A673 (cell line): Measurements from ENCODE around the gene RESF1.

ENCODE experiments used
- EZH2 ChIP-seq: fragments of 200-600 bp; sonication (generic); IDR thresholded peaks from 2 replicates; pipeline ENCODE4 v1.6.1; 2017; ENCODE audit warnings: borderline replicate concordance, low read depth, mild to moderate bottlenecking, mixed read lengths, antibody characterized with exemption, low read length; ENCODE audit not compliant: poor library complexity, severe bottlenecking
- TF ChIP-seq, protein P1 (sequence below): fragments of 300-800, 200-600 bp; sonication (generic); conservative IDR thresholded peaks from 2 replicates; pipeline ENCODE4 v1.5.1; 2017; ENCODE audit warnings: low read depth, mild to moderate bottlenecking, antibody characterized with exemption, low read length, moderate library complexity, mixed read lengths

DNA sequence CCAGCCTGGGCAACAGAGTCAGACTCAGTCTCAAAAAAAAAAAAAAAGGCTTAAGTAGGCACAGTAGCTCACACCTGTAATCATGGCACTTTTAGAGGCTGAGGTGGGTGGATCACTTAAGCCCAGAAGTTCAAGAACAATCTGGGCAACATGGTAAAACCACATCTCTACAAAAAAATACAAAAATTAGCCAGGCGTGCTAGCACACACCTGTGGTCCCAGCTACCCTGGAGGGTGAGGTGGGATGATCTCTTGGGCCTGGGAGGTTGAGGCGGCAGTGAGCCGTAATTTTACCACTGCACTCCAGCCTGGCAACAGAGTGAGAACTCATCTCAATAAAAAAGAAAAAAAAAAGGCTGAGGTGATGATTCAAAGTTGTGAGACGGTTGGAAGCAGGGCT lies 9.1 kb upstream of the RESF1 start:
- TF ChIP-seq, protein P1, sequence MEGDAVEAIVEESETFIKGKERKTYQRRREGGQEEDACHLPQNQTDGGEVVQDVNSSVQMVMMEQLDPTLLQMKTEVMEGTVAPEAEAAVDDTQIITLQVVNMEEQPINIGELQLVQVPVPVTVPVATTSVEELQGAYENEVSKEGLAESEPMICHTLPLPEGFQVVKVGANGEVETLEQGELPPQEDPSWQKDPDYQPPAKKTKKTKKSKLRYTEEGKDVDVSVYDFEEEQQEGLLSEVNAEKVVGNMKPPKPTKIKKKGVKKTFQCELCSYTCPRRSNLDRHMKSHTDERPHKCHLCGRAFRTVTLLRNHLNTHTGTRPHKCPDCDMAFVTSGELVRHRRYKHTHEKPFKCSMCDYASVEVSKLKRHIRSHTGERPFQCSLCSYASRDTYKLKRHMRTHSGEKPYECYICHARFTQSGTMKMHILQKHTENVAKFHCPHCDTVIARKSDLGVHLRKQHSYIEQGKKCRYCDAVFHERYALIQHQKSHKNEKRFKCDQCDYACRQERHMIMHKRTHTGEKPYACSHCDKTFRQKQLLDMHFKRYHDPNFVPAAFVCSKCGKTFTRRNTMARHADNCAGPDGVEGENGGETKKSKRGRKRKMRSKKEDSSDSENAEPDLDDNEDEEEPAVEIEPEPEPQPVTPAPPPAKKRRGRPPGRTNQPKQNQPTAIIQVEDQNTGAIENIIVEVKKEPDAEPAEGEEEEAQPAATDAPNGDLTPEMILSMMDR: no peak
- TF ChIP-seq EZH2: no peak
